ENCODE results near the gene CYP46A1.
"Not testable (repeated sequence)": the region's sequence is repeated elsewhere in the genome, so short reads cannot be mapped to it uniquely, and the experiment has no call there.

CYP46A1 gene
- long read RNA-seq, donor 1, result 0 reads
- long read RNA-seq, donor 2, result 0 reads
- long read RNA-seq, donor 3, result 0 reads
- long read RNA-seq, donor 4, result 0 reads
- long read RNA-seq, donor 5, result 0 reads
- long read RNA-seq, donor 6, partial matches to known transcripts, result 0 of 1 reads
- long read RNA-seq, donor 6, other reads (novel, unspliced or antisense), result 0 of 1 reads
- long read RNA-seq, donor 7, result 0 reads
- long read RNA-seq, donor 8, result 0 reads

GRCh38 chr14:99683619-99684409, at the start of gene CYP46A1:
Gene CYP46A1, plus strand, starts transcription at chr14:99684298. Its CDS starts 120 bp downstream, at chr14:99684418.
- DNase-seq, result peak; percentile 90

GRCh38 chr14:99634443-99634842, 49.7 kb upstream of the CYP46A1 start:
- no peak for DNase-seq

- DNase-seq, result no peak
Measured at GRCh38 chr14:99635116-99635515, 49.0 kb upstream of the CYP46A1 start.

GRCh38 chr14:99636487-99636886, 47.6 kb upstream of the CYP46A1 start:
- no peak for DNase-seq

- DNase-seq, result no peak
Measured at GRCh38 chr14:99637624-99638023, 46.5 kb upstream of the CYP46A1 start.

GRCh38 chr14:99642771-99643170, 41.3 kb upstream of the CYP46A1 start:
- not testable (repeated sequence) for DNase-seq

- DNase-seq, result no peak
Measured at GRCh38 chr14:99643343-99643742, 40.8 kb upstream of the CYP46A1 start.

GRCh38 chr14:99644035-99644587, 40.0 kb upstream of the CYP46A1 start:
- DNase-seq, result no peak

GRCh38 chr14:99644723-99645544, 39.2 kb upstream of the CYP46A1 start, which contains the start of gene HHIPL1:
Gene HHIPL1, plus strand, starts transcription at chr14:99645129. Its CDS starts 79 bp downstream, at chr14:99645208.
- DNase-seq, result peak; percentile 73

GRCh38 chr14:99645545-99646505, 38.3 kb upstream of the CYP46A1 start:
- no peak for DNase-seq

- no peak for DNase-seq
Measured at GRCh38 chr14:99647411-99647810, 36.7 kb upstream of the CYP46A1 start.

- no peak for DNase-seq
Measured at GRCh38 chr14:99648027-99648784, 35.9 kb upstream of the CYP46A1 start.

GRCh38 chr14:99649219-99649618, 34.9 kb upstream of the CYP46A1 start:
- DNase-seq, result no peak

- no peak for DNase-seq
Measured at GRCh38 chr14:99649643-99650042, 34.5 kb upstream of the CYP46A1 start.

- no peak for DNase-seq
Measured at GRCh38 chr14:99650189-99650588, 33.9 kb upstream of the CYP46A1 start.

- DNase-seq, result no peak
Measured at GRCh38 chr14:99651953-99652746, 31.9 kb upstream of the CYP46A1 start.

GRCh38 chr14:99654235-99654985, 29.7 kb upstream of the CYP46A1 start:
- no peak for DNase-seq

- no peak for DNase-seq
Measured at GRCh38 chr14:99655521-99655920, 28.6 kb upstream of the CYP46A1 start.

GRCh38 chr14:99656171-99656570, 27.9 kb upstream of the CYP46A1 start:
- no peak for DNase-seq

All from right kidney (tissue), 9 donors.